AML-193 (cell line): ENCODE measurements around the gene FLNC.

Experiments
- DNase-seq, 2 experiments: peaks; one replicate each; lab custom pipeline; 2025; lab: John Stamatoyannopoulos, UW

Gene FLNC

DNA sequence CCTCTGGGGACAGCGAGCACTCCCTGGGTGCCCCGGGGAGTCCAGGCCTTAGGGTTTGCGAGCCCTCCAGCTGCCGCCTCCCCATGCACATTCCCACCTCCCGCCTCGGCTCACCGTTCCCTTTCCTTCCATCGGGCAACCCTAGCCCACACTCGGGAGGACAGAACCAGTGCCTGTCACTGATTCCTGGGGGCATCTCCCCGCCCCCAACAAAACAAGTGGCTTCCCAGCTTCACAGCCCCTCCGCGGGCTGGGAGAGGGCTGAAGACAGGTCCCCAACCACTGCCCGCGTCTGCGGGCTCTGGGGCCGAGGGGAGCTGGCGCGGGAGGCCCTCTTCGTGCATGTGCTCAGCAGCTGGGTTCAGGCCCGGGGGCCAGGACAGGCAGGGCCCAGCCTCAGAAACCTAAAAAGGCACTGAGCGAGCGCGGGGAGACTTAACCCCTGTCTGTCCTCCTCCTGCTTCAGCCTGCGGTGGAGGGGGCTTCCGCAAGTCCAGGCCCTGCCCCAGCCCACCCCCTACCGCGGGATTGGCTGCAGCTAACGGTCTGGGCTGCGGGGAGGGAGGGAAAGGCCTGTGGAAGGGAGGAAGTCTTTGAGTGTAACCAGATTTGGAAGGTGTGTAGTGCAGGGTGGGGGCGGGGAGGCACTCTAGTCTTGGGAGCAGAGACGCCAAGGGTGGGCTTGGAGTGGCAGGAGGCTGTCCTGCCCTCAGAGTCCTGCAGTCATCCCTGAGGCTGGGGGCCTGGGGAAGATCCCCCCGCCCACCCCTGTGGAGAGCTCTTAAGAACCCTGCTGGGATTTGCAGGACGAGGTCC lies 1.2 kb downstream of the FLNC start:
- no peak for DNase-seq

DNA sequence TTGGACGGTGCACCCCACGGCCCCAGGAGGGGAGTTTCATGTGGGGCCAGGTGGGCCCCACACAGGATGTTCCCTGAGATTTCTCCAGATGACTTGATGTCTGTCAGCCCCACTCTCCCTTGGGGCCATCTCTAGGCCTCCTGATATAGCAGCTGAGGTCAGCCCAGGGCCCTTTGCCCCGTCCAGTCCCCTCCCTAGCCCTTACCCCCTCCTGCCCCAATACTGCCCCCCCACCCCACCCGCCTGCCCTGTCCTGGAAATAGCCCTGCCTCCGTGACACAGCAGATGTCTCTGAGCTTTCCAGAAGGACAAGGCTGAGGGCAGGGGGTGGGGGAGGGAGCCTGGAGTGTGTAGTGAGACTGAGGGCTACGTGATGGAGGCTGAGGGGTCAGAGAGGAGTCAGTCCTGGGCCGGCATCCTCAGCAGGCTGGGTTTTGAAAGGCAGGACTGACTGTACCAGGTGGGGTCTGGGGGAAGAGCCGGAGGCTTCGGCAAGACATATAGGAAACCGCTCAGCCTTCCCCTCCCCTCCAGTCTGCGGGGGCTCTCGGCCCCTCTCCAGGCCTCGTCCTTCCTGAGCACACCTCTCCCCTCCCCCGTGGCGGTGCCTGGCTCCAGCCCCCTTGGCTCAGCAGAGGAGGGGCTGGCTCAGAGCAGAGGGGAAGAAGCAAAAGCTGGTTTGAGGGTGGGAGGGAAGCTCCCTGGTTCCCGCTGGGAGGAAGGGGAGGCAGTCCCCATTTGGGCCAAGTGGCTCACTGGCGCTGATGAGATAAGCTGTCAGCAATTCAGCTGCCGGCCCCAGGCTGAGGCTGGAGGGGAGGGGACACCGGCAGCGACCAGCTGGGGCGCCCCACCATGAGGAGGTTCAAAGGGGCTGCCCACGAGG lies 2.0 kb downstream of the FLNC start:
- DNase-seq: no peak

GRCh38 chr7:128832880-128833147 lies 2.6 kb downstream of the FLNC start:
- no peak for DNase-seq

GRCh38 chr7:128833148-128833945 lies 3.1 kb downstream of the FLNC start:
- DNase-seq: no peak

DNA sequence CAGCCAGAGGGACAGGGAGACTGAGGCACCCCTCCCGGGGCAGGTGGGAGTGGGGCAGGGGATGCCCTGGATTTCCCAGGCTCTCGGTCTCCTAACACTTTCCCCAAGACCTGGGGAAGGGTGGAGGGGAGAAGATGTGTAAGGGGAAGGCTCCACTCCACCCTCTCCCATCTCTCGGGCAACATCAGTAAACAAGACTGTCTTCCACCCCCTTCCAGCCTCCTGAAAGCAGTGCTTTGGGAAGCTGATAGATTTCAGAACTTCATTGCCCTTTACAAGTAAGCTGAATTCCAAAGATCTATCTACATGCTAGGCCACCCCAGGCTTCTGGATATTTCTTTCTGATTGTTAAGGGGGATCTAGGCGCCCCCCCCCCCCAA lies 3.7 kb downstream of the FLNC start:
- DNase-seq: no peak

DNA sequence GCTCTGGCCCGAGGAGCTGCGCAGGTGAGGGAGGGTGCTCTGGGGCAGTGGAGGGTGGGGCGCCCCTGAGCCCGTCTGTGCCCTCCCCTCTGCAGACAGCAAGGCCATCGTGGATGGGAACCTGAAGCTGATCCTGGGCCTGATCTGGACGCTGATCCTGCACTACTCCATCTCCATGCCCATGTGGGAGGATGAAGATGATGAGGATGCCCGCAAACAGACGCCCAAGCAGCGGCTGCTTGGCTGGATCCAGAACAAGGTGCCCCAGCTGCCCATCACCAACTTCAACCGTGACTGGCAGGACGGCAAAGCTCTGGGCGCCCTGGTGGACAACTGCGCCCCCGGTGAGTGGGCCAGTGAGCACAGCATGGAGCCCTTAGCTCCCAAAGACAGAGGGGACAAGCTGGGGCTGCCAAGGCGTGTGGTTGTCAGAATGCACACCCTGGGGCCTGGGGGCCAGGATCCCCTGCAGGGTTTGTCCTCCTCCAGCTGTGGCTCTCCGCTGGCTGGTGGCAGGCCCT lies 5.1 kb downstream of the FLNC start:
- DNase-seq: no peak

DNA sequence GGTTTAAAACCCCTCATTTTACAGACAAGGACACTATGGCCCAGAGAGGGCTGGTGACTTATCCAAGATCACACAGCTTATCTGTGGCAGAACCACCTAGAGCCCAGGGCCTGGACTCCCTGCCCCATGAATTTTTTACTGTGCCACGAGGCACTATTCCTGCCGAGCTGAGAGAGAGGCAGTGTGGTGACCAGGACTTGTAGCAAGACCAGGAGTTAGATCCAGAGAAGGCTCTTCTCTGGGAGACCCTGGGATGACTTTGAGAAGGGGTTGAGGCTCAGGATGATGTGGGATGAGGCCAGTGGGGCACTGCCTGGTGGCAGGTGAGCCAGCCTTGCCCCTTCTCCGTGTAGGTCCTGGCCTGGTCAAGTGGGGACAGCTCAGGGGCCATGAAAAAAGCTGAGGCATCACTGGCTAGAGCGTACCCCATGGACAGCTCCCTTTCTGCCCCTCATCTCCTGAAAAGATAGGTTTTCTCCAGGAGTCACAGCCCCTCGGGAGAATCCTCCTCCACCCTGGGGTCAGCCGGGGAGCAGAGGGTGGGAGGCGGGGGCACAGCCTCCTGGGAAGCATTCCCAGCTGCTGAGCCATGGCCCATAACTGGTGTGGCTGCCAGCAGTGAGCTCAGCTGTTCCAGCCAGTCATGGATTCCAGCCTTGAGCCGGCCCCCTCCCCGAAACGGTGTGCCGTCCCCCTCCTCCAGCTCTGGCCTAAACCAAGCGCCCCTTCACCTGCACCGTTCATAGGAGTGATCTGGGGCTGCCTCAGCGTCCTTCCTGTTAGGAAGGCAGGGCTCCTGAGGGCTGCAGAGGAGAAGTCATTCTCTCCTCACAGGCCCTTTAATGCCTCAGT lies 5.8 kb downstream of the FLNC start:
- DNase-seq: no peak

- no peak for DNase-seq
Measured at GRCh38 chr7:128836729-128837348, 6.6 kb downstream of the FLNC start.

DNA sequence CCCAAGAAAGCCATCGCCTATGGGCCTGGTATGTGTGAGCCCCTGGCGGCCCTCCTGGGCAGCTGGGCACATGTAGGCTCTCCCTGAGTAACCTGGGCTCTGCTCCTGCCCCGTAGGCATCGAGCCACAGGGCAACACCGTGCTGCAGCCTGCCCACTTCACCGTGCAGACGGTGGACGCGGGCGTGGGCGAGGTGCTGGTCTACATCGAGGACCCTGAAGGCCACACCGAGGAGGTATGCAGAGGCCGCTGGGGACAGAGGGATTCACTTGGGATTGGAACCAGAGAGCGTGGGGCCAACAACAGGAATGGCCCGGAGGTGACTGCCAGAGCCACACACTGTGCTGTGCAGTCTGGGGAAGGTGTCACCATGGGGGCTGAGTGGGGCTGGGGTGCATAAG lies 7.3 kb downstream of the FLNC start:
- no peak for DNase-seq

GRCh38 chr7:128838109-128838779 lies 8.0 kb downstream of the FLNC start:
- no peak for DNase-seq

GRCh38 chr7:128838981-128839731 lies 8.9 kb downstream of the FLNC start:
- no peak for DNase-seq

DNA sequence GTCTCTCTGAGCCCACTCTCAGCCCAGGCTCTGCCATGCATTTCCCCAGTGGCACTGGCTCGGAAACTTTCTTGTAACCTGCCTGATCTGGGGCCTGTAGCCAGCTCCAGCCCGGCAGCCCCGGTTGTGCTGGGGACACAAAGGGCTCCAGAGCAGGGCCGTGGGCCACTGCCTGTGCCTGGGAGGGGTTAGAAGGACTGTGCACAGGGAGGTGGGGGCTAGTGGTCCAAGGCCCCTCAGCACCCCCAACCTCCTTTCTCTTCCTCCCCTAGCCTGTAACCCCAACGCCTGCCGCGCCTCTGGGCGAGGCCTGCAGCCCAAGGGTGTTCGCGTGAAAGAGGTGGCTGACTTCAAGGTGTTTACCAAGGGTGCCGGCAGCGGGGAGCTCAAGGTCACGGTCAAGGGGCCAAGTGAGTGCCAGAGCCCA lies 9.6 kb downstream of the FLNC start:
- no peak for DNase-seq

DNA sequence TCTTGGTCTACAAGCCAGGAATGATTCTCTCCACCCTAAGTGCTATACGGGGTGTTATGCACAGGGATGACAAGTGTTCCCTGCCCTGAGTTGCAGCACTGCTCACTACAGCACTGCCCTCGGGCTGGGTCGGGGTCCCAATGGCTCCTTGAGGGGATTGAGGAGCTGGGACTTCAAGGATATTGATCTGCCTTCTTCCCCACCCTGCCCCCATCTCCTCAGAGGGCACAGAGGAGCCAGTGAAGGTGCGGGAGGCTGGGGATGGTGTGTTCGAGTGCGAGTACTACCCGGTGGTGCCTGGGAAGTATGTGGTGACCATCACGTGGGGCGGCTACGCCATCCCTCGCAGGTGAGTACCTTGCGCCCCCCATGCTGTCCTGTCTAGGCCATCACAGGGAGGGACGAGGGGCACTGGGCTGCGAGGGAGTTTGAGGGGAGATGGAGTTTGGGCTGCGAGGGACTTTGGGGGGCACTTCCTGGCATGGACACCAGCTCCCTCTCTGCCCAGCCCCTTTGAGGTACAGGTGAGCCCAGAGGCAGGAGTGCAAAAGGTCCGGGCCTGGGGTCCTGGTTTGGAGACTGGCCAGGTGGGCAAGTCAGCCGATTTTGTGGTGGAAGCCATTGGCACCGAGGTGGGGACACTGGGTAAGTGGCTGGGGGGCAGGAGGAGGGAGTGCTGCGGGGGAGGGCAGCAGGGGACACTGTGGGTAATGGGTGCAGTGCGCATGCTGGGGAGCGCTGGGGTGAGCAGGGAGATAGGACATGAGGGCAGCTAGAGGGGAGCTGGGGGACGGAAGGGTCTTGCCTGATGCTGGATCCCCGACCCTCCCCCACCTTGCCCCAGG lies 10.3 kb downstream of the FLNC start:
- DNase-seq: no peak

- no peak for DNase-seq
Measured at GRCh38 chr7:128841171-128841690, 11.0 kb downstream of the FLNC start.

- DNase-seq: peak; percentile 8 to 29
Measured at GRCh38 chr7:128841921-128842673, 11.9 kb downstream of the FLNC start.

DNA sequence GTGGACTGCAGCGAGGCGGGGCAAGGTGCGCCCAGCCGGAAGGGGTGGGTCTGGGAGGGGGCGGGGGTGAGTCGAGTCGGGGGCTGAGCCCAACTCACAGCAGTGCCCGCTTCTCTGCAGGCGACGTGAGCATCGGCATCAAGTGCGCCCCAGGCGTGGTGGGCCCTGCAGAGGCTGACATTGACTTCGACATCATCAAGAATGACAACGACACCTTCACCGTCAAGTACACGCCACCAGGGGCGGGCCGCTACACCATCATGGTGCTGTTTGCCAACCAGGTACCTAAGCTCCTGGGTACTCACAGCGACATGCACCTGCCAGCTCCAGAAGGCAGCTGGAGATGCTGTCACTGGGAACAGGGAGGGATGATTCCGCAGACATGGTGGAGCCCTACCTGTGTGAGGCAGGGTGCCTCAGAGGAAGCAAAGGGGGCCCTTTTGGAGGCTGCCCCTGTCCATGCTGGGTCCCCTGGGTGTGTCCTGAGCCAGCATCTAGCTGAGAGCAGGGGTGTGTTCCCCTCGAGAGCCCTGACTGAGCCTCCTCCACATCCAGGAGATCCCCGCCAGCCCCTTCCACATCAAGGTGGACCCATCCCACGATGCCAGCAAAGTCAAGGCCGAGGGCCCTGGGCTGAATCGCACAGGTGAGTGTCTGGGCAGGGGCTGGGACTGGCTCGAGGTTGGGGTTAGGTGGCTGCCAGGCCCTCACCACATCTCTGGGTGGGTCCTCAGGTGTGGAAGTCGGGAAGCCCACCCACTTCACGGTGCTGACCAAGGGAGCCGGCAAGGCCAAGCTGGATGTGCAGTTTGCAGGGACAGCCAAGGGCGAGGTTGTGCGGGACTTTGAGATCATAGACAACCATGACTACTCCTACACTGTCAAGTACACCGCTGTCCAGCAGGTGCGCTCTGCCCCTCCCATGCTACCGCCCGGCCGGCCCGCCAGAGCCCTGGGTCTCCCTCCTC lies 12.8 kb downstream of the FLNC start:
- DNase-seq: no peak
